COLO829 (cell line): ENCODE measurements around the gene BHLHE40.
A peak's percentile ranks its signal among the peaks of the same experiment; 100 is the strongest.

Experiments
- DNase-seq: peaks from one replicate; pipeline ENCODE4 v3.0.0; 2012; ENCODE audit warnings: low spot score

BHLHE40 gene

DNA sequence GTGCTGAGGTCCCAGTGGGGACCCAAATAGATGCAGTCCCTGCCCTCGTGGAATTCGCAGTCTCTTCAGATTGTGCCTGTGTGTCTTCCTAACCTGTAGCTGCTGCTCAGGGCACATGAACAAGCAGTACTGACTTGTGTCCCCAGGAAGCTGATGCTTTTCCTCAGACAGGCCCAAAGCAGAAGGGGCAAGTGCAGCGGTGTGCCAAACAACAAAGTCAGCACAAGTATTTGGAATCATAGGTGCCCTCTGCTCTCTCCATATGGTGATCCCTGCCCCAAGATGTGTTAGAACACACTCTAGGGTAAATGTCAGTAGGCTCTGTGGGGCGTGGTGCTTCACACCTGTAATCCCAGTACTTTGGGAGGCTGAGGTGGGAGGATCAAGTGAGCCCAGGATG lies 21.9 kb downstream of the BHLHE40 start:
- DNase-seq = no peak

GRCh38 chr3:5001805-5002173 lies 22.6 kb downstream of the BHLHE40 start:
- DNase-seq = no peak

GRCh38 chr3:5002174-5002870 lies 23.1 kb downstream of the BHLHE40 start:
- no peak for DNase-seq

- no peak for DNase-seq
These were observed 23.6 kb downstream of the BHLHE40 start for GRCh38 chr3:5002871-5003247.

GRCh38 chr3:5004319-5005152 lies 25.3 kb downstream of the BHLHE40 start:
- no peak for DNase-seq

DNA sequence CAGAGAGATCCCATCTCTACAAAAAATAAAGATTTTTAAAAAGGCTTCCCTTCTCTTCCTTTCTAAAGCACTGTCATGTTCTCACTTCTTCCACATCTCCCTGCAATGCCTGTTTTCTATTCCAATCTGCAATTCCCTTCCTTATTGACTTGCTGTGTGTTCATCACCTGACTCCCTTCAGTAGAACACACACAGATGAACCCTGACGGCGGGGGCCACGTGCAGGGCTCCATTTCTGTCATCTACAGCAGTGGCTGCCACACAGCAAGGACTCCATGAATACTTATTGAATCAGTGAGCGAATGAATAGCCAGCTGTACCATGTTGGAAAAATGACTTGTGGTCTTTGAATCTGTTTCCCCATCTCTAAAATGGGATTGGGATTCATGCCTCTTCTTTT lies 26.1 kb downstream of the BHLHE40 start:
- DNase-seq = no peak

DNA sequence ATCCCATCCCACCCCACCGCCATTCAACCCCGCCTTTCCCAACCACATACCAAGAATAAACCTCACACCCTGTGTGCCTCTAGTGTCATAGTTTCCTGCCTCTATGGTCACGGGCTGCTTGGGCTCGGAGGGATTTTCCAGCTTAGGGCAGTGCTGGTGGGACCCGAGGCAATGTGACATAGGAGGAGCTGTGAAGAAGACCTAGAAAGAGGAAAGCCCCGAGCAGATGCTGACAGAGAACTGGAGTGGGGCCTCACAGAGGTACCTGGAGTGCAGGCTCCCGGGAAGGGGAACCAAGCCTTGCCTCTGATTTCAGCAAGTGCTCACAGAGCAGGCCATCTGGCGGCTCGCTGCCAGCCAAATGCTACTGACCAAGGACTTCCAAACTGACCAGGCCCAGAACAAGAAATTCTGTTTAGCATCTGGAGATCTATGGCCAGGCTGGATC lies 27.5 kb downstream of the BHLHE40 start:
- DNase-seq = no peak

GRCh38 chr3:5007873-5008272 lies 28.6 kb downstream of the BHLHE40 start:
- no peak for DNase-seq

- DNase-seq = no peak
These were observed 30.4 kb downstream of the BHLHE40 start for GRCh38 chr3:5009506-5010109.

- no peak for DNase-seq
These were observed 30.9 kb downstream of the BHLHE40 start for GRCh38 chr3:5010140-5010539.

GRCh38 chr3:5010706-5011554 lies 31.7 kb downstream of the BHLHE40 start:
- no peak for DNase-seq

DNA sequence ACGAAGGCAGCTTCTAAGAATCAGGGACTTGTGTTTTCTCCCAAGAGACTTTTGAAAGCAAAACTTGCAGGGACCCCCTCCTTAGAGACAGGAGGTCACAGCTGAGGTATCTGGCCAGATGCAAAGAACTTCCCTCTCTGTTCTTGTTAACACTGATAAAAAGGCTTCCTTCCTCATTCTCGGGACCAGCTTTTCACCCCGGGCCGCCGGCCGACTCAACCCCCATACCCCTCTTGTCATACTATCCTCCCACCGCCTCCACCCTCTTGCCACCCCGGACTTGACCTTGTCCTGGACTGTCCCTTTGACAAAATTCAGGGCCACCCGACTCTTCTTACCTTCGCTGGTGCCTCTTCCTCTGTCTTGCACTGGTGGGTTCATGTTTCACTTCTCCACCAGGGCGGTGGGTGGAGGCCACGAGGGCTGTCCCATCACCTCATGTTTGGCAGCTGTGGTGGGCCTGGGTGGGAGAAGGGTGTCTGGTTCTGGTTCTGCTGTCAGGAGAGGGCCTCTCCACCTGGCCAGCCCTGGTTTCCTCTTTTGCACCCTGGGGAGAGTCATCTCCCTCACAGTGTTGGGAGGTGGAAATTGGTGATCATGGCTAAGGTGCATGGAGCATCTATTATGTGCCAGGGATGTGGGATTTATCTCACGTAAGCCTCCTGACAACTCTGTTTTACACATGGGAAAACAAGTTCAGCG lies 32.5 kb downstream of the BHLHE40 start:
- DNase-seq = no peak

DNA sequence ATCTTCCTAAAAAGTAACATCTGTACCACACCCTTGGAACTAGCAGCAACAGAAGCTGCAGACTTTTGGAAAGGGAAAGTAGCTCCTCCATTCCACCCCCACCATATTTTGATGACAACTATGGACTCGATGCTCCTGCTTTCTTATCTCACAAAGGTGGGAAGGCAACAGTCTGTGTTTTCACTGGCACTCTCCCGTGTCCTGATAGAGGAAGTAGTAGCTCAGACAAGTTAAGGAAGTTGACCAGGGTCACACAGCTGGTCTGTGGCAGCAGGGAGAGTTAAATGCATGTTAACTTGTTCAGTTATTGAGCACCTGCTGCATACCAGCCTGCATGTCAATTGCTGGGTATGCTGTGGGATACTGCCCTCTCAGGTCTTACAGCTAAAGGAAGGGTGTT lies 33.1 kb downstream of the BHLHE40 start:
- no peak for DNase-seq

- peak; percentile 25 for DNase-seq
These were observed 34.0 kb downstream of the BHLHE40 start for GRCh38 chr3:5013021-5013906.

DNA sequence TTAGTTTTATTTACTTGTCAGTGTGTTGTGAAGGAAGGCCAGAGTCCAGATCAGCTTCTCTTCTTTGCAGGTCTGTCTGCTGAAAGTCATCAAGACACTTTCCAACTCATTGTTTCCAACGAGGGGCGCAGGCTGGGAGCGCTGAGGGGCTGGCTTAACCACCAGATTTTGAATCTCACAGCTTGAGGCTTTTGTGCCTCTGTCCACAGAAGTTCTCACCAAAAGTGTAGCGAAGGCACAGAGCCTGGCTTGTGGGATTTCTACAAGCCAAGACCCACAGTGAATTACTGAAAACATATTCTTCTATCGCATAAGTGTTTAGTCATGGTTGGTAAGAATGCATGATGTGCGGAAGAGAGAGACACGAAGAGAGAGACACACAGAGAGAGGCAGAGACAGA lies 35.2 kb downstream of the BHLHE40 start:
- no peak for DNase-seq

- no peak for DNase-seq
These were observed 35.8 kb downstream of the BHLHE40 start for GRCh38 chr3:5015056-5015455.

DNA sequence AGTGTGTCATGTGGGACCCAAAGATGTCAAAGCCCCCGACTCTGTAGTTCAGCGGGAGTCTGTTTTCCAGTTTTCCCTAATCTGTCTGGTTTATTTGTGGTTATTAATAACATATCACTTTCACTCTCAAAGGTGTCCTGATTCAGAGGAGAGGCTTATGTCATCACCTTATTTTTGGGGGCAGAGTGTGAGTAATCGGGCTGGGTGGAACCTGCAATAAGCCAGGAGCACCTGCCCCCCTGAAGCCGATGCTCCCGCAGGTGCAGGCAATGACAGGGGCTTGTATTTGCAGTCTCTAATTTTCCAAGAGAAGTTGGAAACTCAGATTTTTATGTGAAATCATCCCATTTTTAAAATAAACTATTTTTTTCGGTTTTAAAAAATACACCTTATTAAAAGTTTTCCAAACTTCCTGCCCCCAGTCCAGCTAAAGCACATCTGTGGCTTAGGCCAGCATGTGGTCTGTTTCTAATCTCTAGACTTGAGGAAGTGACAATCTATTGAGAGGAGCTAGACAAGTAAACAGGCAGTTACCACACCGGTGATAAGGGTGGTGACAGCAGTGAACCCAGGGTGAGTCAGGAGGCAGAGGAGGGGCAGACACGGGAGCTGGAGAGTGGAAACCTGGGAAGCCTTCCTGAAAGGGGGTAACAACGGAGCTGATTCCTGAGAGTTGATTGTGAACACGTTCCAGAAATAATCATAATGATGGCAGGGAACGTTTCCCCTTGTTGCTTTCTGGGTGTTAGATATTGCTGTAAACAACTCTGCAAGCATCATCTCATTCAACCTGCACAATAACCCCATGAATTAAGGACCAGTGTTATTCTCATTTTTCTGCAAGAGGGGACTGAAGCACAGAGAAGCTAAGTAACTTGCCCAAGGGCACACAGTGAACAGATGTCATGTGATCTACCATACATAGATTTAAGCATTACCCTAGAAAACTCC lies 37.2 kb downstream of the BHLHE40 start:
- DNase-seq = no peak

DNA sequence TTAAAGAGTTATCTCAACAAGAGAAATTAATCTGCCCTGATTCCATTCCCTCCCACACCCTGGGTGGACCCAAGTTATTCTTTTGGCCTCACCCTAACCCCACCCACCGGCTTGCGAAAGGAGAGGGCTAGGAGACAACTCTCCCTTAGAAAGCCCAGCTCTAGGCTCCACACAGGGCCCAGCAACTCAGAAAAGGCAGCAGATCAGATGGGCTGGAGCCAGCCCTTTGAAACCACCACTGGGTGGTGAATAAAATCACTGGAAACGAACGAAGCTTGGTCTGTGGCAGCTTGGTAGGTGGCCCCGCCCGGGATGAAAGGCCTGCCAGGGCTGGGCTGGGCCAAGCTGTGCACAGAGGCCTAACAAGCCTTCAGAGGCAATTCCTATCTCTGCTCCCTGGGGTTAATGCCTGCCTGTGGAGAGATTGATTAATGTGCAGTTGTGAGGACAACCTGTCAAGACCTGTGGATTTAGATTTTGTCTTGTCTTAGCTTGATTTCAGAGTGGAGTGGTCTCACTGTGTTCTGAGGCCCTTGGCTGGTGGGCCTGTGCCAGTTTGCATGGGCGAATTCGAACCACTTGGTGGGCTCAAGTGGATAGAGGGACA lies 38.8 kb downstream of the BHLHE40 start:
- no peak for DNase-seq
